Measurements from ENCODE around the gene LRP6. TPM values are rescaled to one million over a fixed set of nuclear protein-coding genes. Genes with fewer than 3 reads are reported as not detected.

Gene LRP6
- total and polyA plus RNA-seq, 2 experiments from 2014 or later, result 29.1 to 73.8 TPM

DNA sequence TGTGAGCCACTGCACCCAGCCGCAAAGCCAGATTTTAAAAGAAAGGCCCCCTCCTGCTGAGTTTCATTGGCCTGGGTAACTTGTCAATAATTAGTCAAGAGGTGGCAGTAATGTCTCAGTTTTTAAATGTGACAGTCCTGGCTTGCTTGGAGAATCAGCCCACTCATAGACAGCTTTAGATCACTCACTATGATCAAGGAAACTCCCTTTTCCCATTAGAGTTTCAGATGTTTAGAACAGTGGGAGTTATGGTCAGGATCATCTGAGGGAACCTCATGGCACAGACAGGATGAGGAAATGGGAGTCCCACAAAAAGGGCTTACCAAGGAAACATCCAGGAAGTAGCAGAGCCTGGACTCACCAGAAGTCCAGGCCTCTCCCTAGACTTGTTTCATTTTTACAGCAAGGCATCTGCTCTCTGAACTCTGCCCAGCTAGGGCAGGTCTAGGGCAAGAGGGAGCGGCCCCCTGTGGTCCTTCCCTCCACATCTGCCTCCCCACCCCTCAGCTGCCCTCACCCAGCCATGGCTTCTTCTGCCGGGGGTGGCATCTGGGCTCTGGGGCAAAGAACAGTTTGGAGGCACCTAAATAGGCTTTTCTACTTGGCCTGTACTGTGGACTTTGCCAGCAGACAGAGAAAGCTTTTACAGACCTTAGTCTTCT lies 184.9 kb downstream of the LRP6 start:
- Histone ChIP-seq H3K4me1 (ENCODE audit: insufficient read depth) (peaks cover 25% of the 10 kb centered on the region), H2AFZ (no peak overlapping the region), H3K4me3 (no peak overlapping the region), H3K36me3 (ENCODE audit: insufficient read depth) (no peaks in the 10 kb centered on the region), H3F3A (replicated peaks; ENCODE audit: low read depth) (0 out of 2 replicates have a peak, but pooled peaks cover 5% of the 10 kb centered on the region), H3K4me2 (no peak overlapping the region), H3K79me2 (replicated peaks; ENCODE audit: insufficient read depth) (no peaks in the 10 kb centered on the region), H4K20me1 (replicated peaks; ENCODE audit: insufficient read depth) (no peaks in the 10 kb centered on the region), H3K9me2 (ENCODE audit: insufficient read depth) (peaks cover 7% of the 10 kb centered on the region; the same call in 1 of the 2 replicates), H3K27ac (ENCODE audit: low read depth) (0 out of 2 replicates have a peak overlapping the region, but pooled peaks have one; percentile 56), H3K27me3 (ENCODE audit: insufficient read depth) (no peaks in the 10 kb centered on the region)
- H3K27me3 Mint-ChIP-seq (ENCODE audit: insufficient read depth, low read depth, poor library complexity), result peaks cover 10% of the 10 kb centered on the region
- no peak for TF ChIP-seq POLR2AphosphoS5 (IDR thresholded peaks at IDR 0.05; ENCODE audit: low read depth)
- TF ChIP-seq, protein P1, sequence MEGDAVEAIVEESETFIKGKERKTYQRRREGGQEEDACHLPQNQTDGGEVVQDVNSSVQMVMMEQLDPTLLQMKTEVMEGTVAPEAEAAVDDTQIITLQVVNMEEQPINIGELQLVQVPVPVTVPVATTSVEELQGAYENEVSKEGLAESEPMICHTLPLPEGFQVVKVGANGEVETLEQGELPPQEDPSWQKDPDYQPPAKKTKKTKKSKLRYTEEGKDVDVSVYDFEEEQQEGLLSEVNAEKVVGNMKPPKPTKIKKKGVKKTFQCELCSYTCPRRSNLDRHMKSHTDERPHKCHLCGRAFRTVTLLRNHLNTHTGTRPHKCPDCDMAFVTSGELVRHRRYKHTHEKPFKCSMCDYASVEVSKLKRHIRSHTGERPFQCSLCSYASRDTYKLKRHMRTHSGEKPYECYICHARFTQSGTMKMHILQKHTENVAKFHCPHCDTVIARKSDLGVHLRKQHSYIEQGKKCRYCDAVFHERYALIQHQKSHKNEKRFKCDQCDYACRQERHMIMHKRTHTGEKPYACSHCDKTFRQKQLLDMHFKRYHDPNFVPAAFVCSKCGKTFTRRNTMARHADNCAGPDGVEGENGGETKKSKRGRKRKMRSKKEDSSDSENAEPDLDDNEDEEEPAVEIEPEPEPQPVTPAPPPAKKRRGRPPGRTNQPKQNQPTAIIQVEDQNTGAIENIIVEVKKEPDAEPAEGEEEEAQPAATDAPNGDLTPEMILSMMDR (conservative IDR thresholded peaks at IDR 0.05; ENCODE audit: low read depth in 2 of 2), result peak; percentile 39 to 67; a peak in 3 of 4 replicates
- DNase-seq (ENCODE audit: low spot score), result peak; percentile 67
- H3K27ac Mint-ChIP-seq, result no peak overlapping the region
- no peaks in the 10 kb centered on the region for H3K9me3 Mint-ChIP-seq
- peak; percentile 59 for ATAC-seq
- no peaks in the 10 kb centered on the region for H3K36me3 Mint-ChIP-seq (ENCODE audit: low read depth)
- H3K4me1 Mint-ChIP-seq, result peaks cover 25% of the 10 kb centered on the region
- no peak overlapping the region for H3K4me3 Mint-ChIP-seq

DNA sequence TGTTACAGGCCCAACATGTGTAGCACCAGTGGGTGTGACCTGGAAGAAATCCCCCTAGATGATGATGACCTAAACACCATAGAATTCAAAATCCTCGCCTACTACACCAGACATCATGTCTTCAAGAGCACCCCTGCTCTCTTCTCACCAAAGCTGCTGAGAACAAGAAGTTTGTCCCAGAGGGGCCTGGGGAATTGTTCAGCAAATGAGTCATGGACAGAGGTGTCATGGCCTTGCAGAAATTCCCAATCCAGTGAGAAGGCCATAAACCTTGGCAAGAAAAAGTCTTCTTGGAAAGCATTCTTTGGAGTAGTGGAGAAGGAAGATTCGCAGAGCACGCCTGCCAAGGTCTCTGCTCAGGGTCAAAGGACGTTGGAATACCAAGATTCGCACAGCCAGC lies 187.6 kb downstream of the LRP6 start:
- H3F3A ChIP-seq (replicated peaks; ENCODE audit: low read depth), result 0 out of 2 replicates have a peak, but pooled peaks cover 3% of the 10 kb centered on the region
- Mint-ChIP-seq H3K27ac (no peak overlapping the region), H3K4me1 (peaks cover 25% of the 10 kb centered on the region), H3K9me3 (no peaks in the 10 kb centered on the region), H3K36me3 (ENCODE audit: low read depth) (no peaks in the 10 kb centered on the region), H3K4me3 (no peak overlapping the region), H3K27me3 (ENCODE audit: insufficient read depth, low read depth, poor library complexity) (peaks cover 15% of the 10 kb centered on the region)
- DNase-seq (ENCODE audit: low spot score) (no peak), ATAC-seq (no peak)
- no peaks in the 10 kb centered on the region for H3K79me2 ChIP-seq (replicated peaks; ENCODE audit: insufficient read depth)
- H3K4me3 ChIP-seq, result no peak overlapping the region
- no peak overlapping the region for H3K27ac ChIP-seq (ENCODE audit: low read depth)
- H3K36me3 ChIP-seq (ENCODE audit: insufficient read depth), result no peaks in the 10 kb centered on the region
- no peak overlapping the region for H2AFZ ChIP-seq
- H4K20me1 ChIP-seq (replicated peaks; ENCODE audit: insufficient read depth), result no peaks in the 10 kb centered on the region
- H3K9me2 ChIP-seq (ENCODE audit: insufficient read depth), result no peaks in the 10 kb centered on the region
- peaks cover 11% of the 10 kb centered on the region for H3K4me1 ChIP-seq (ENCODE audit: insufficient read depth)
- no peaks in the 10 kb centered on the region for H3K27me3 ChIP-seq (ENCODE audit: insufficient read depth)
- no peak overlapping the region for H3K4me2 ChIP-seq
- TF ChIP-seq STAT1 (IDR thresholded peaks at IDR 0.05; ENCODE audit: unreplicated experiment), result no peak
- TF ChIP-seq ZNF114 (CRISPR knock-in tag; IDR thresholded peaks at IDR 0.05), result no peak
- TF ChIP-seq, protein P2, sequence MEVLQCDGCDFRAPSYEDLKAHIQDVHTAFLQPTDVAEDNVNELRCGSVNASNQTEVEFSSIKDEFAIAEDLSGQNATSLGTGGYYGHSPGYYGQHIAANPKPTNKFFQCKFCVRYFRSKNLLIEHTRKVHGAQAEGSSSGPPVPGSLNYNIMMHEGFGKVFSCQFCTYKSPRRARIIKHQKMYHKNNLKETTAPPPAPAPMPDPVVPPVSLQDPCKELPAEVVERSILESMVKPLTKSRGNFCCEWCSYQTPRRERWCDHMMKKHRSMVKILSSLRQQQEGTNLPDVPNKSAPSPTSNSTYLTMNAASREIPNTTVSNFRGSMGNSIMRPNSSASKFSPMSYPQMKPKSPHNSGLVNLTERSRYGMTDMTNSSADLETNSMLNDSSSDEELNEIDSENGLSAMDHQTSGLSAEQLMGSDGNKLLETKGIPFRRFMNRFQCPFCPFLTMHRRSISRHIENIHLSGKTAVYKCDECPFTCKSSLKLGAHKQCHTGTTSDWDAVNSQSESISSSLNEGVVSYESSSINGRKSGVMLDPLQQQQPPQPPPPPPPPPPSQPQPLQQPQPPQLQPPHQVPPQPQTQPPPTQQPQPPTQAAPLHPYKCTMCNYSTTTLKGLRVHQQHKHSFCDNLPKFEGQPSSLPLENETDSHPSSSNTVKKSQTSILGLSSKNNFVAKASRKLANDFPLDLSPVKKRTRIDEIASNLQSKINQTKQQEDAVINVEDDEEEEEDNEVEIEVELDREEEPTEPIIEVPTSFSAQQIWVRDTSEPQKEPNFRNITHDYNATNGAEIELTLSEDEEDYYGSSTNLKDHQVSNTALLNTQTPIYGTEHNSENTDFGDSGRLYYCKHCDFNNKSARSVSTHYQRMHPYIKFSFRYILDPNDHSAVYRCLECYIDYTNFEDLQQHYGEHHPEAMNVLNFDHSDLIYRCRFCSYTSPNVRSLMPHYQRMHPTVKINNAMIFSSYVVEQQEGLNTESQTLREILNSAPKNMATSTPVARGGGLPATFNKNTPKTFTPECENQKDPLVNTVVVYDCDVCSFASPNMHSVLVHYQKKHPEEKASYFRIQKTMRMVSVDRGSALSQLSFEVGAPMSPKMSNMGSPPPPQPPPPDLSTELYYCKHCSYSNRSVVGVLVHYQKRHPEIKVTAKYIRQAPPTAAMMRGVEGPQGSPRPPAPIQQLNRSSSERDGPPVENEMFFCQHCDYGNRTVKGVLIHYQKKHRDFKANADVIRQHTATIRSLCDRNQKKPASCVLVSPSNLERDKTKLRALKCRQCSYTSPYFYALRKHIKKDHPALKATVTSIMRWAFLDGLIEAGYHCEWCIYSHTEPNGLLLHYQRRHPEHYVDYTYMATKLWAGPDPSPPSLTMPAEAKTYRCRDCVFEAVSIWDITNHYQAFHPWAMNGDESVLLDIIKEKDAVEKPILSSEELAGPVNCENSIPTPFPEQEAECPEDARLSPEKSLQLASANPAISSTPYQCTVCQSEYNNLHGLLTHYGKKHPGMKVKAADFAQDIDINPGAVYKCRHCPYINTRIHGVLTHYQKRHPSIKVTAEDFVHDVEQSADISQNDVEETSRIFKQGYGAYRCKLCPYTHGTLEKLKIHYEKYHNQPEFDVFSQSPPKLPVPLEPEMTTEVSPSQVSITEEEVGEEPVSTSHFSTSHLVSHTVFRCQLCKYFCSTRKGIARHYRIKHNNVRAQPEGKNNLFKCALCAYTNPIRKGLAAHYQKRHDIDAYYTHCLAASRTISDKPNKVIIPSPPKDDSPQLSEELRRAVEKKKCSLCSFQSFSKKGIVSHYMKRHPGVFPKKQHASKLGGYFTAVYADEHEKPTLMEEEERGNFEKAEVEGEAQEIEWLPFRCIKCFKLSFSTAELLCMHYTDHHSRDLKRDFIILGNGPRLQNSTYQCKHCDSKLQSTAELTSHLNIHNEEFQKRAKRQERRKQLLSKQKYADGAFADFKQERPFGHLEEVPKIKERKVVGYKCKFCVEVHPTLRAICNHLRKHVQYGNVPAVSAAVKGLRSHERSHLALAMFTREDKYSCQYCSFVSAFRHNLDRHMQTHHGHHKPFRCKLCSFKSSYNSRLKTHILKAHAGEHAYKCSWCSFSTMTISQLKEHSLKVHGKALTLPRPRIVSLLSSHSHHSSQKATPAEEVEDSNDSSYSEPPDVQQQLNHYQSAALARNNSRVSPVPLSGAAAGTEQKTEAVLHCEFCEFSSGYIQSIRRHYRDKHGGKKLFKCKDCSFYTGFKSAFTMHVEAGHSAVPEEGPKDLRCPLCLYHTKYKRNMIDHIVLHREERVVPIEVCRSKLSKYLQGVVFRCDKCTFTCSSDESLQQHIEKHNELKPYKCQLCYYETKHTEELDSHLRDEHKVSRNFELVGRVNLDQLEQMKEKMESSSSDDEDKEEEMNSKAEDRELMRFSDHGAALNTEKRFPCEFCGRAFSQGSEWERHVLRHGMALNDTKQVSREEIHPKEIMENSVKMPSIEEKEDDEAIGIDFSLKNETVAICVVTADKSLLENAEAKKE (CRISPR knock-in tag; IDR thresholded peaks at IDR 0.05), result no peak
- no peak for TF ChIP-seq POLR2AphosphoS5 (IDR thresholded peaks at IDR 0.05; ENCODE audit: low read depth)
- no peak for TF ChIP-seq JUNB (IDR thresholded peaks at IDR 0.05; ENCODE audit: unreplicated experiment)
- TF ChIP-seq, protein P1 (conservative IDR thresholded peaks at IDR 0.05; ENCODE audit: low read depth in 2 of 2), result no peak
- no peak for TF ChIP-seq ZNF331 (CRISPR knock-in tag; IDR thresholded peaks at IDR 0.05; ENCODE audit: low read depth)
- TF ChIP-seq CREB1 (CRISPR knock-in tag; IDR thresholded peaks at IDR 0.05; ENCODE audit: low read depth), result no peak
